Caco-2 (cell line): ENCODE measurements around the gene TLE2. TPM values are rescaled to one million over a fixed set of nuclear protein-coding genes. Genes with fewer than 3 reads are reported as not detected.

Experiments
- BruUV-seq: library from RNA; stranded (reverse); fragments of 400-500 nt; replicated peaks from 2 replicates; lab custom pipeline; 2021; lab: Mats Ljungman, UMichigan
- CTCF ChIA-PET: fragments of 300-600 bp; sonication (Branson Sonifier 250); formaldehyde crosslinking; loops from one replicate; lab custom pipeline; 2022; ENCODE audit warnings: antibody characterized with exemption; lab: Charles Lee
- POLR2A ChIA-PET: fragments of 300-600 bp; sonication (Branson Sonifier 250); formaldehyde crosslinking; loops from one replicate; lab custom pipeline; 2022; ENCODE audit warnings: antibody characterized with exemption; lab: Charles Lee
- DNase-seq, 2 experiments: peaks; one replicate each; pipeline versions ENCODE4 v3.0.0 to v3.0.0-alpha.2; 2020 to 2022
- H3K27me3 ChIP-seq: replicated peaks from 2 replicates; pipeline ENCODE4 v1.6.0; 2011; ENCODE audit warnings: low read length; ENCODE audit not compliant: control insufficient read depth, insufficient read depth
- H3K36me3 ChIP-seq: 2 replicates; pipeline ENCODE4 v1.5.1; 2011; ENCODE audit warnings: low read length; ENCODE audit not compliant: control insufficient read depth, insufficient read depth
- H3K4me1 ChIP-seq: fragments of 250-450 bp; sonication (Bioruptor Pico); 2 replicates; pipeline ENCODE4 v1.5.1; 2020; ENCODE audit warnings: mild to moderate bottlenecking
- H3K4me3 ChIP-seq: 2 replicates; pipeline ENCODE4 v1.5.1; 2011; ENCODE audit warnings: low read depth, mild to moderate bottlenecking, control low read depth, low read length
- H3K9me3 ChIP-seq: fragments of 250-450 bp; sonication (Bioruptor Pico); 2 replicates; pipeline ENCODE4 v1.5.1; 2020; ENCODE audit warnings: mild to moderate bottlenecking, moderate library complexity
- H3K27ac Mint-ChIP-seq: one replicate; pipeline ENCODE4 v1.8.0; 2022; ENCODE audit warnings: mixed read lengths; ENCODE audit not compliant: unreplicated experiment
- H3K27me3 Mint-ChIP-seq: one replicate; pipeline ENCODE4 v1.8.0; 2022; ENCODE audit warnings: mixed read lengths; ENCODE audit not compliant: insufficient read depth, unreplicated experiment
- H3K36me3 Mint-ChIP-seq: one replicate; pipeline ENCODE4 v1.8.0; 2022; ENCODE audit warnings: mild to moderate bottlenecking, mixed read lengths; ENCODE audit not compliant: insufficient read depth, unreplicated experiment
- H3K4me1 Mint-ChIP-seq: one replicate; pipeline ENCODE4 v1.8.0; 2022; ENCODE audit warnings: low read depth, mixed read lengths; ENCODE audit not compliant: unreplicated experiment
- H3K4me3 Mint-ChIP-seq: one replicate; pipeline ENCODE4 v1.8.0; 2022; ENCODE audit warnings: mild to moderate bottlenecking, moderate library complexity, mixed read lengths; ENCODE audit not compliant: unreplicated experiment
- H3K9me3 Mint-ChIP-seq: one replicate; pipeline ENCODE4 v1.8.0; 2022; ENCODE audit warnings: mixed read lengths; ENCODE audit not compliant: unreplicated experiment
- intact Hi-C: fragments of 100-400 bp; cut with micrococcal nuclease; formaldehyde crosslinking; loops from one replicate; pipeline ENCODE4 v1.10.0; 2022; ENCODE audit not compliant: unreplicated experiment
- total RNA-seq: library from RNA; stranded (reverse); gene quantifications from 2 replicates; pipeline ENCODE4 v1.2.3, GENCODE V29; 2022
- TF ChIP-seq, protein P1 (sequence below), 2 experiments: fragments of 200-600 bp in 1 of 2; IDR thresholded peaks; 1 replicate in 1 of 2; 2 replicates in 1 of 2; pipeline versions ENCODE4 v1.5.1 to v1.8.0; 2011 to 2022; ENCODE audit warnings: antibody characterized with exemption in 1 of 2, control low read depth in 1 of 2, inconsistent platforms in 1 of 2, low read depth in 1 of 2, low read length in 1 of 2, mild to moderate bottlenecking in 1 of 2, moderate library complexity in 1 of 2; ENCODE audit not compliant: insufficient read depth in 1 of 2, severe bottlenecking in 1 of 2, unreplicated experiment in 1 of 2

The TLE2 gene
- total RNA-seq, 1 experiment from 2014 or later = 31.3 TPM

DNA sequence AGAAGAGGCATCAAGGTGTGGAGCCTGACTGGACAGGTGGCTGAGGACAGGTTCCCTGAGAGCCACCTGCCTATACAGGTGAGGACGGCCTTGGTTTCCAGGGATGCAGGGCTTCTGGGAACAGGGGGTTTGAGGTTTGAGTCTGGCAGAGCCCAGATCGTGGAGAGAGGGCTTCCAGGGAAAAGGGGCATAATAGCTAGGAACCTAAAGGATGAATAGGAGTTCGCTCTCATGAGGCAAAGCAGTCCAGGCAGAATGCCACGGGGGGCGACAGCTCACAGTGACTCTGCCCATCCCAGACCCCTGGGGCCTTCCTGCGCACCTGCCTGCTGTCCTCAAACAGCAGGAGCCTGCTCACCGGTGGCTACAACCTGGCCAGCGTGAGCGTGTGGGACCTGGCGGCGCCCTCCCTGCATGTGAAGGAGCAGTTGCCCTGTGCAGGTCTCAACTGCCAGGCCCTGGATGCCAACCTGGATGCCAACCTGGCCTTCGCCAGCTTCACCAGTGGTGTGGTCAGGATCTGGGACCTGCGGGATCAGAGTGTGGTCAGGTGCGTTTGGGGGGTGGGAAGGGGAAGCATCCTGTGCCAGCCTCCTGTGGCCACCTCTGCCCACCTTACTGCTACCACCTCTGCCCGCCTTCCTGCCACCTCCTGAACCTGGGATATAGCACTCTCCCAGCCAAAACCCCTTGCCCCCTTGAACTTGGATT lies 39.7 kb downstream of the TLE2 start:
- no peaks in the 10 kb centered on the region for H3K4me1 Mint-ChIP-seq
- H3K27me3 Mint-ChIP-seq = no peaks in the 10 kb centered on the region

DNA sequence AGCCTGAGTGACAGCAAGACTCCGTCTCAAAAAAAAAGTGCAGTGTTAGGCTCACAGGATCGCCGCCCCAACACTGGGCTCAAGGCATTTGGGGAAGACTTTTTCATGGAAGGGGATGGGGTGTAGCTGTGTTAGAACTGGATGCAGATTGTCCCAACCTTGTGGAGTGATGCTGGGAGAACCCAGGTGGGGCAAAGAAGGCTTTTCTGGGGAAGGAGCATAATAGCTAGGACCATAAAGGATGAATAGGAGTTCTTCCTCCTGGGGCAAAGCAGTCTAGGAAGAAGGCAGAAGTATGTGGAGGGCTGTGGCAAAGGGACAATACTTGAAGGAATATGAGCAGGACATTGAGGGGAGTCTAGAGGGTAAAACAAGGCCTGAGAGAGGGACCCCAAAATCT lies 40.5 kb downstream of the TLE2 start:
- POLR2A ChIA-PET = no interaction called here
- BruUV-seq = no TSS peak
- H3K4me1 ChIP-seq = 0 out of 2 replicates have a peak, but pooled peaks cover 3% of the 10 kb centered on the region
- intact Hi-C loops = no loop called here
- DNase-seq = no peak
- Mint-ChIP-seq H3K9me3 (no peaks in the 10 kb centered on the region), H3K4me3 (no peak overlapping the region), H3K4me1 (no peaks in the 10 kb centered on the region), H3K36me3 (no peaks in the 10 kb centered on the region), H3K27ac (no peak overlapping the region), H3K27me3 (no peaks in the 10 kb centered on the region)
- no peak overlapping the region for H3K4me3 ChIP-seq
- H3K36me3 ChIP-seq = no peaks in the 10 kb centered on the region
- no peaks in the 10 kb centered on the region for H3K9me3 ChIP-seq
- CTCF ChIA-PET = no interaction called here
- no peaks in the 10 kb centered on the region for H3K27me3 ChIP-seq
- TF ChIP-seq, protein P1, sequence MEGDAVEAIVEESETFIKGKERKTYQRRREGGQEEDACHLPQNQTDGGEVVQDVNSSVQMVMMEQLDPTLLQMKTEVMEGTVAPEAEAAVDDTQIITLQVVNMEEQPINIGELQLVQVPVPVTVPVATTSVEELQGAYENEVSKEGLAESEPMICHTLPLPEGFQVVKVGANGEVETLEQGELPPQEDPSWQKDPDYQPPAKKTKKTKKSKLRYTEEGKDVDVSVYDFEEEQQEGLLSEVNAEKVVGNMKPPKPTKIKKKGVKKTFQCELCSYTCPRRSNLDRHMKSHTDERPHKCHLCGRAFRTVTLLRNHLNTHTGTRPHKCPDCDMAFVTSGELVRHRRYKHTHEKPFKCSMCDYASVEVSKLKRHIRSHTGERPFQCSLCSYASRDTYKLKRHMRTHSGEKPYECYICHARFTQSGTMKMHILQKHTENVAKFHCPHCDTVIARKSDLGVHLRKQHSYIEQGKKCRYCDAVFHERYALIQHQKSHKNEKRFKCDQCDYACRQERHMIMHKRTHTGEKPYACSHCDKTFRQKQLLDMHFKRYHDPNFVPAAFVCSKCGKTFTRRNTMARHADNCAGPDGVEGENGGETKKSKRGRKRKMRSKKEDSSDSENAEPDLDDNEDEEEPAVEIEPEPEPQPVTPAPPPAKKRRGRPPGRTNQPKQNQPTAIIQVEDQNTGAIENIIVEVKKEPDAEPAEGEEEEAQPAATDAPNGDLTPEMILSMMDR (IDR thresholded peaks at IDR 0.05; ENCODE audit: insufficient read depth in 1 of 2, low read depth in 1 of 2, low read length in 1 of 2, severe bottlenecking in 1 of 2, unreplicated experiment in 1 of 2) = no peak

More for the DNA sequence above, 39.7 kb downstream of the TLE2 start:
- Mint-ChIP-seq H3K36me3 (no peaks in the 10 kb centered on the region), H3K9me3 (no peaks in the 10 kb centered on the region), H3K4me3 (no peak overlapping the region), H3K27ac (no peak overlapping the region)
- no TSS peak for BruUV-seq
- Histone ChIP-seq H3K4me1 (0 out of 2 replicates have a peak, but pooled peaks cover 3% of the 10 kb centered on the region), H3K27me3 (no peaks in the 10 kb centered on the region), H3K4me3 (no peak overlapping the region), H3K36me3 (no peaks in the 10 kb centered on the region), H3K9me3 (no peaks in the 10 kb centered on the region)
- TF ChIP-seq, protein P1 (IDR thresholded peaks at IDR 0.05; ENCODE audit: insufficient read depth in 1 of 2, low read depth in 1 of 2, low read length in 1 of 2, severe bottlenecking in 1 of 2, unreplicated experiment in 1 of 2) = no peak
- intact Hi-C loops = no loop called here
- ChIA-PET CTCF (no interaction called here), POLR2A (no interaction called here)
- DNase-seq = no peak

DNA sequence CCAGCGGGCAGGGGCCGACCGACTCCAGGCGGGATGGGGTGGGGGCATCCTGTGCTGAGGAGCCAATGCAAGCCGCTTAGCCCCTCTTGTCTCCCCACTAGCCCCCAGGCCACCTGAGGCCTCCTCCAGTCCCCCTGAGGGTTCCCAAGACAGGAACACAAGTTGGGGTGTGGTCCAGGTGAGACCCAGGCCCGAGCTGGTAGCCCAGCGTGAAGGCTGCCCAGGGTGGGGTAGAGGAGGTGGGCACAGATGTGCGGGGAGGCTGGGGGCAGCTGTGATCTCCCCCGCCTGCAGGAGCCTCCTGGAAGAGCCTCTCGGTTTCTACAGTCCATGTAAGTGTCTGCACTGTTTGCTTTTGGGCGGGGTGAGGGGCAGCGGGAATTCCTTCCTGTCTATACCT lies 41.3 kb downstream of the TLE2 start:
- TF ChIP-seq, protein P1 (IDR thresholded peaks at IDR 0.05; ENCODE audit: insufficient read depth in 1 of 2, low read depth in 1 of 2, low read length in 1 of 2, severe bottlenecking in 1 of 2, unreplicated experiment in 1 of 2) = no peak
- POLR2A ChIA-PET = no interaction called here

More for the DNA sequence above, 41.3 kb downstream of the TLE2 start:
- no peaks in the 10 kb centered on the region for H3K4me1 Mint-ChIP-seq
- no TSS peak for BruUV-seq
- H3K4me3 Mint-ChIP-seq = no peak overlapping the region
- no peaks in the 10 kb centered on the region for H3K36me3 Mint-ChIP-seq
- Histone ChIP-seq H3K4me3 (no peak overlapping the region), H3K36me3 (no peaks in the 10 kb centered on the region), H3K9me3 (no peaks in the 10 kb centered on the region), H3K27me3 (no peaks in the 10 kb centered on the region), H3K4me1 (0 out of 2 replicates have a peak, but pooled peaks cover 3% of the 10 kb centered on the region)
- DNase-seq = no peak
- intact Hi-C loops = no loop called here
- no peaks in the 10 kb centered on the region for H3K9me3 Mint-ChIP-seq
- H3K27me3 Mint-ChIP-seq = no peaks in the 10 kb centered on the region
- H3K27ac Mint-ChIP-seq = no peak overlapping the region
- CTCF ChIA-PET = no interaction called here
